ENCODE data around the gene TBC1D22B.

GRCh38 chr6:37210313-37210968 is 47.1 kb upstream of the TBC1D22B start:
- TF ChIP-seq CTCF (conservative IDR thresholded peaks at IDR 0.05; ENCODE audit: low read length) = peak; percentile 99
- TF ChIP-seq EZH2phosphoT487 (IDR thresholded peaks at IDR 0.05; ENCODE audit: borderline replicate concordance) = no peak

All from Loucy (cell line).